DOHH2 (cell line): ENCODE measurements around the gene OR11A1.

Experiments
- H3F3A ChIP-seq: fragments of 200-600 bp; sonication (generic), shearing (Covaris generic); 2 replicates; pipeline ENCODE4 v1.6.0; 2016; ENCODE audit warnings: antibody characterized with exemption, mild to moderate bottlenecking; ENCODE audit not compliant: control insufficient read depth, insufficient read depth
- H3K27ac ChIP-seq: fragments of 200-600 bp; sonication (generic); 2 replicates; pipeline ENCODE4 v1.5.1; 2014; ENCODE audit warnings: low read depth, mild to moderate bottlenecking, low read length, moderate library complexity
- H3K27me3 ChIP-seq: fragments of 200-600 bp; sonication (generic); 2 replicates; pipeline ENCODE4 v1.6.1; 2014; ENCODE audit warnings: mild to moderate bottlenecking, low read length, mixed read lengths; ENCODE audit not compliant: control insufficient read depth
- H3K36me3 ChIP-seq: fragments of 200-600 bp; sonication (generic); 2 replicates; pipeline ENCODE4 v1.6.1; 2014; ENCODE audit warnings: mild to moderate bottlenecking, low read length, moderate library complexity, mixed read lengths; ENCODE audit not compliant: control insufficient read depth
- H3K4me1 ChIP-seq: fragments of 200-600 bp; sonication (generic); 2 replicates; pipeline ENCODE4 v1.6.1; 2014; ENCODE audit warnings: mild to moderate bottlenecking, low read length, mixed read lengths; ENCODE audit not compliant: control insufficient read depth
- H3K4me2 ChIP-seq: fragments of 200-600 bp; sonication (generic); 2 replicates; pipeline ENCODE4 v1.6.0; 2014; ENCODE audit warnings: mild to moderate bottlenecking, low read length, moderate library complexity
- H3K4me3 ChIP-seq: fragments of 200-600 bp; sonication (generic); 2 replicates; pipeline ENCODE4 v1.5.1; 2014; ENCODE audit warnings: mild to moderate bottlenecking, low read length, mixed read lengths
- H3K79me2 ChIP-seq: fragments of 200-600 bp; sonication (generic); 2 replicates; pipeline ENCODE4 v1.6.1; 2014; ENCODE audit warnings: mild to moderate bottlenecking, low read length, mixed read lengths; ENCODE audit not compliant: control insufficient read depth
- H3K9me2 ChIP-seq: fragments of 200-600 bp; sonication (generic); replicated peaks from 2 replicates; pipeline ENCODE4 v1.6.1; 2014; ENCODE audit warnings: mild to moderate bottlenecking, low read length, mixed read lengths; ENCODE audit not compliant: control insufficient read depth
- H3K9me3 ChIP-seq: fragments of 200-600 bp; sonication (generic); 2 replicates; pipeline ENCODE4 v1.6.1; 2014; ENCODE audit warnings: antibody characterized with exemption, low read length, mixed read lengths; ENCODE audit not compliant: control insufficient read depth, insufficient read depth
- H4K20me1 ChIP-seq: fragments of 200-600 bp; sonication (generic); 2 replicates; pipeline ENCODE4 v1.6.0; 2014; ENCODE audit warnings: low read depth, mild to moderate bottlenecking, antibody characterized with exemption, low read length, moderate library complexity; ENCODE audit not compliant: control insufficient read depth, insufficient read depth
- CTCF ChIP-seq: fragments of 200-600 bp; sonication (generic); IDR thresholded peaks from one replicate; pipeline ENCODE4 v1.5.1; 2014; ENCODE audit warnings: antibody characterized with exemption, mild to moderate bottlenecking, low read depth, low read length; ENCODE audit not compliant: poor library complexity, severe bottlenecking
- EZH2phosphoT487 ChIP-seq: fragments of 200-600 bp; sonication (generic); IDR thresholded peaks from 2 replicates; pipeline ENCODE4 v1.6.1; 2017; ENCODE audit warnings: borderline replicate concordance, mild to moderate bottlenecking, antibody characterized with exemption, low read length, moderate library complexity, mixed read lengths

Gene OR11A1

GRCh38 chr6:29495571-29495970, 38.7 kb upstream of the OR11A1 start:
- H4K20me1 ChIP-seq: no peaks in the 10 kb centered on the region
- no peak overlapping the region for H3K4me2 ChIP-seq
- no peaks in the 10 kb centered on the region for H3K9me3 ChIP-seq
- no peaks in the 10 kb centered on the region for H3K9me2 ChIP-seq
- TF ChIP-seq CTCF (no peak), EZH2phosphoT487 (no peak)
- no peak overlapping the region for H3K27ac ChIP-seq
- no peak overlapping the region for H3K4me3 ChIP-seq
- H3K79me2 ChIP-seq: no peaks in the 10 kb centered on the region
- H3K36me3 ChIP-seq: no peaks in the 10 kb centered on the region
- H3K4me1 ChIP-seq: no peaks in the 10 kb centered on the region
- no peaks in the 10 kb centered on the region for H3F3A ChIP-seq
- H3K27me3 ChIP-seq: no peaks in the 10 kb centered on the region

- no peak overlapping the region for H3K27ac ChIP-seq
- TF ChIP-seq CTCF (no peak), EZH2phosphoT487 (no peak)
- no peak overlapping the region for H3K4me2 ChIP-seq
- no peaks in the 10 kb centered on the region for H3F3A ChIP-seq
- H3K79me2 ChIP-seq: no peaks in the 10 kb centered on the region
- no peaks in the 10 kb centered on the region for H3K27me3 ChIP-seq
- H4K20me1 ChIP-seq: no peaks in the 10 kb centered on the region
- no peaks in the 10 kb centered on the region for H3K36me3 ChIP-seq
- no peak overlapping the region for H3K4me3 ChIP-seq
- no peaks in the 10 kb centered on the region for H3K9me3 ChIP-seq
- no peaks in the 10 kb centered on the region for H3K9me2 ChIP-seq
- no peaks in the 10 kb centered on the region for H3K4me1 ChIP-seq
These were observed 37.3 kb upstream of the OR11A1 start for GRCh38 chr6:29494131-29494530.

- Histone ChIP-seq H3K79me2 (no peaks in the 10 kb centered on the region), H3K9me3 (no peaks in the 10 kb centered on the region), H3K36me3 (no peaks in the 10 kb centered on the region), H3K27me3 (no peaks in the 10 kb centered on the region), H3K4me2 (no peak overlapping the region), H3K27ac (no peak overlapping the region), H4K20me1 (no peaks in the 10 kb centered on the region), H3F3A (no peaks in the 10 kb centered on the region), H3K4me3 (no peak overlapping the region), H3K9me2 (no peaks in the 10 kb centered on the region), H3K4me1 (no peaks in the 10 kb centered on the region)
- TF ChIP-seq EZH2phosphoT487: no peak
- TF ChIP-seq CTCF: no peak
These were observed 36.4 kb upstream of the OR11A1 start for GRCh38 chr6:29493261-29493660.

- H3K27me3 ChIP-seq: no peaks in the 10 kb centered on the region
- H3K79me2 ChIP-seq: no peaks in the 10 kb centered on the region
- H3K4me1 ChIP-seq: no peaks in the 10 kb centered on the region
- no peaks in the 10 kb centered on the region for H4K20me1 ChIP-seq
- no peak overlapping the region for H3K27ac ChIP-seq
- H3K9me3 ChIP-seq: no peaks in the 10 kb centered on the region
- H3K4me2 ChIP-seq: no peak overlapping the region
- H3K9me2 ChIP-seq: no peaks in the 10 kb centered on the region
- no peak overlapping the region for H3K4me3 ChIP-seq
- no peaks in the 10 kb centered on the region for H3F3A ChIP-seq
- TF ChIP-seq EZH2phosphoT487 (no peak), CTCF (no peak)
- H3K36me3 ChIP-seq: no peaks in the 10 kb centered on the region
These were observed 34.7 kb upstream of the OR11A1 start for GRCh38 chr6:29491574-29491973.
